ENCODE measurements around the gene SLC35F6.
A peak's percentile ranks its signal among the peaks of the same experiment; 100 is the strongest.
"Not testable (repeated sequence)": the region's sequence is repeated elsewhere in the genome, so short reads cannot be mapped to it uniquely, and the experiment has no call there.

The SLC35F6 gene

DNA sequence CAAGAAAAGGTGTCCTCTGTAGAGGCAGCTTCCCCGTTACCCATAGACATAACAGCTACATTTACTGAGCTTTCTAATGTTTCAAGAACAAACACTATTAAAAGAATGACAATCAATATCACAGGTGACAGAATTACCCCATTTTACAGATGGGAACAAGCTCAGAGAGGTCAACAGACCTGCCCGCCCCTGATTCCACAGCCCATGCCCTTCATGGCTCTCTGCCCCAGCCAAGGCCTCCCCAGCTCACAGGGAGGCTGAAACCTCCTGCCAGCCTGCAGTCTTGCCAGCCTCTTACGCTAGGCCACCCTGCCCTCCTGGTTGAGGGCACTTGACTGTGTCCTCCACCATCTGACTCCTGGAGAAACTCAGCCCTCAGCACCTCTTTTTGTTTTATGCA lies 19.1 kb upstream of the SLC35F6 start:
- Histone ChIP-seq H3K27me3 (replicated peaks; ENCODE audit: control insufficient read depth, insufficient read depth, low read length) (no peaks in the 10 kb centered on the region), H3K36me3 (ENCODE audit: control insufficient read depth, insufficient read depth, low read length, severe bottlenecking) (no peaks in the 10 kb centered on the region), H3K9me3 (ENCODE audit: control insufficient read depth, low read length) (no peaks in the 10 kb centered on the region), H3K4me1 (ENCODE audit: control insufficient read depth, insufficient read depth, low read length) (peaks cover 5% of the 10 kb centered on the region), H3K4me3 (ENCODE audit: low read length) (no peak overlapping the region), H3K9ac (ENCODE audit: low read length) (no peak overlapping the region)
- no peak for DNase-seq (ENCODE audit: low read depth)

GRCh38 chr2:26745609-26746327 lies 18.3 kb upstream of the SLC35F6 start:
- no peaks in the 10 kb centered on the region for H3K27me3 ChIP-seq (replicated peaks; ENCODE audit: control insufficient read depth, insufficient read depth, low read length)
- peak; percentile 94 for DNase-seq (ENCODE audit: low read depth)
- no peaks in the 10 kb centered on the region for H3K9me3 ChIP-seq (ENCODE audit: control insufficient read depth, low read length)
- H3K4me3 ChIP-seq (ENCODE audit: low read length): no peak overlapping the region
- H3K36me3 ChIP-seq (ENCODE audit: control insufficient read depth, insufficient read depth, low read length, severe bottlenecking): no peaks in the 10 kb centered on the region
- no peak overlapping the region for H3K9ac ChIP-seq (ENCODE audit: low read length)
- peaks cover under 1% of the 10 kb centered on the region for H3K4me1 ChIP-seq (ENCODE audit: control insufficient read depth, insufficient read depth, low read length)

DNA sequence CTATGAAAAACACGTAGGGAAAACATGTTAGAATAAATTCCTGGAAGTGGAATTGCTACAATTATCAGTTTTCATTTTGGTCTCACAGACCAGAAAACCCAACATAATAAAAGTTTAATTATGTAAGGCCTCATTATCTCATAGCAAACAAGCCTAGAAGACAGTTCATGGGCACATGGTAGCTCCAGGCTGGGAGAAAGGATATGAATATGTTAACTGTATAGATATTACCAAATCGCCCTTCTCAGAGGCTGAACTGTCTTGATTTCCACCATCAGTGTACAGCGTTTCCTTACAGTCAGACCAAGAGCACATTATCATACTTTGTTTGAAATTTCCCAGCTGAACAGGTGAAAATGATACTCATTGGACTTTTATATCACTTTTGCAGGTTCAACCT lies 17.1 kb upstream of the SLC35F6 start:
- no peaks in the 10 kb centered on the region for H3K9me3 ChIP-seq (ENCODE audit: control insufficient read depth, low read length)
- no peaks in the 10 kb centered on the region for H3K4me1 ChIP-seq (ENCODE audit: control insufficient read depth, insufficient read depth, low read length)
- H3K36me3 ChIP-seq (ENCODE audit: control insufficient read depth, insufficient read depth, low read length, severe bottlenecking): no peaks in the 10 kb centered on the region
- H3K4me3 ChIP-seq (ENCODE audit: low read length): no peak overlapping the region
- no peak for DNase-seq (ENCODE audit: low read depth)
- no peaks in the 10 kb centered on the region for H3K27me3 ChIP-seq (replicated peaks; ENCODE audit: control insufficient read depth, insufficient read depth, low read length)
- H3K9ac ChIP-seq (ENCODE audit: low read length): no peak overlapping the region

- H3K36me3 ChIP-seq (ENCODE audit: control insufficient read depth, insufficient read depth, low read length, severe bottlenecking); H3K9ac ChIP-seq (ENCODE audit: low read length); H3K9me3 ChIP-seq (ENCODE audit: control insufficient read depth, low read length); H3K4me3 ChIP-seq (ENCODE audit: low read length); H3K27me3 ChIP-seq (replicated peaks; ENCODE audit: control insufficient read depth, insufficient read depth, low read length); DNase-seq (ENCODE audit: low read depth): not testable (repeated sequence)
- peaks cover 11% of the 10 kb centered on the region for H3K4me1 ChIP-seq (ENCODE audit: control insufficient read depth, insufficient read depth, low read length)
Observed at GRCh38 chr2:26749787-26750420, 14.2 kb upstream of the SLC35F6 start.

- peaks cover 11% of the 10 kb centered on the region for H3K4me1 ChIP-seq (ENCODE audit: control insufficient read depth, insufficient read depth, low read length)
- not testable (repeated sequence) for H3K27me3 ChIP-seq (replicated peaks; ENCODE audit: control insufficient read depth, insufficient read depth, low read length); H3K36me3 ChIP-seq (ENCODE audit: control insufficient read depth, insufficient read depth, low read length, severe bottlenecking); DNase-seq (ENCODE audit: low read depth); H3K4me3 ChIP-seq (ENCODE audit: low read length); H3K9ac ChIP-seq (ENCODE audit: low read length); H3K9me3 ChIP-seq (ENCODE audit: control insufficient read depth, low read length)
Observed at GRCh38 chr2:26750467-26750866, 13.6 kb upstream of the SLC35F6 start.

DNA sequence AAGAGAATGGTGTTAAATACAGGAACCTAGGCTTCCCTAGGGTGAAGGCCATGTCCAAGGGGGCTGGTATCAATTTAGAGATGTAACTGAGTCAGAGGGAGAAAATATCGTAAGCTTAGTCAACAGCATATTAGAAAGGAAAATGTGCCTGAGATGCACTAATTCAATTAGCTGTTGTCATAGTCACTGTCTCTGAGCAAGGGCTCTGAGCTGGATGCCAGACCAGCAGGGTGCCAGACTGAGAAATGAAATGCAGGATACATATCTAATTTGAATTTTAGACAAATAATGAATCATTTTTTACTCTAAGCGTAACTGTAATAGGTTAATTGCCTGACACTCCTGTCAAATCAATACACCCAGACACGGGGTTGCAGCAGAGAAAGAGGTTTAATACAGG lies 11.4 kb upstream of the SLC35F6 start:
- no peaks in the 10 kb centered on the region for H3K9me3 ChIP-seq (ENCODE audit: control insufficient read depth, low read length)
- H3K27me3 ChIP-seq (replicated peaks; ENCODE audit: control insufficient read depth, insufficient read depth, low read length): no peaks in the 10 kb centered on the region
- no peaks in the 10 kb centered on the region for H3K36me3 ChIP-seq (ENCODE audit: control insufficient read depth, insufficient read depth, low read length, severe bottlenecking)
- no peak overlapping the region for H3K9ac ChIP-seq (ENCODE audit: low read length)
- H3K4me1 ChIP-seq (ENCODE audit: control insufficient read depth, insufficient read depth, low read length): peaks cover 16% of the 10 kb centered on the region
- no peak for DNase-seq (ENCODE audit: low read depth)
- no peak overlapping the region for H3K4me3 ChIP-seq (ENCODE audit: low read length)

DNA sequence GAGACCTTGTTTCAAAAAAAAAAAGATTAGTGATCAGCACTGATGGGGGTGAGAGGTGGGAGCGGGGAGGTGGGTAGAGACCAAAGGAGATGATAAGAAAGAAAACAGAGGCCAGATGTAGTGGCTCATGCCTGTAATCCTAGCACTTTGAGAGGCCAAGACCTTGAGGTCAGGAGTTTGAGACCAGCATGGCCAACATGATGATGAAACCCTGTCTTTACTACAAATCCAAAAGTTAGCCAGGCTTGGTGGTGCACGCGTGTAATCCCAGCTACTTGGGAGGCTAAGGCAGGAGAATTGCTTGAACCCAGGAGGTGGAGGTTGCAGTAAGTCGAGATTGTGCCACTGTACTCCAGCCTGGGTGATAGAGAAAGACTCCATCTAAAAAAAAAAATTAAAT lies 9.5 kb upstream of the SLC35F6 start:
- H3K4me1 ChIP-seq (ENCODE audit: control insufficient read depth, insufficient read depth, low read length): peaks cover 30% of the 10 kb centered on the region
- H3K9ac ChIP-seq (ENCODE audit: low read length): no peak overlapping the region
- H3K27me3 ChIP-seq (replicated peaks; ENCODE audit: control insufficient read depth, insufficient read depth, low read length): no peaks in the 10 kb centered on the region
- DNase-seq (ENCODE audit: low read depth): no peak
- no peaks in the 10 kb centered on the region for H3K36me3 ChIP-seq (ENCODE audit: control insufficient read depth, insufficient read depth, low read length, severe bottlenecking)
- H3K4me3 ChIP-seq (ENCODE audit: low read length): no peak overlapping the region
- H3K9me3 ChIP-seq (ENCODE audit: control insufficient read depth, low read length): no peaks in the 10 kb centered on the region

GRCh38 chr2:26754972-26755670 lies 9.0 kb upstream of the SLC35F6 start:
- Histone ChIP-seq H3K9me3 (ENCODE audit: control insufficient read depth, low read length) (no peaks in the 10 kb centered on the region), H3K9ac (ENCODE audit: low read length) (no peak overlapping the region), H3K4me1 (ENCODE audit: control insufficient read depth, insufficient read depth, low read length) (peaks cover 30% of the 10 kb centered on the region)

DNA sequence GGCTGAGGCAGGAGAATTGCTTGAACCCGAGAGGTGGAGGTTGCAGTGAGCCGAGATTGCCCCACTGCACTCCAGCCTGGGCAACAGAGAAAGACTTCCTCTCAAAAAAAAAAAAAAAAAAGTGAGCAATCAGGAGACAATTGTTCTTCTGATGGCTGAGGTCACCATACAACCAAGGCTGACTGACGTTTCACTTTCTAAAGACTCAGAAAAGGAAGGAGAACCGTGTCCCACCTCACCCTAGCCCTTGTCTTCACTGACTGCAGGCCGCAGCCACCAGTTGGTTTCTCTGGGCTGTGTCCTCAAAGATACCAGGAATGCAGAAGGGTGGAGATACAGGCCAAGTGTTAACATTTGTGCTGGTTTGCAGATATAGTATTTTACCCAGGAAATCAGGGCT lies 7.7 kb upstream of the SLC35F6 start:
- no peak overlapping the region for H3K9ac ChIP-seq (ENCODE audit: low read length)
- H3K9me3 ChIP-seq (ENCODE audit: control insufficient read depth, low read length): no peaks in the 10 kb centered on the region
- no peaks in the 10 kb centered on the region for H3K27me3 ChIP-seq (replicated peaks; ENCODE audit: control insufficient read depth, insufficient read depth, low read length)
- H3K36me3 ChIP-seq (ENCODE audit: control insufficient read depth, insufficient read depth, low read length, severe bottlenecking): no peaks in the 10 kb centered on the region
- no peak for DNase-seq (ENCODE audit: low read depth)
- H3K4me3 ChIP-seq (ENCODE audit: low read length): no peak overlapping the region
- peaks cover 30% of the 10 kb centered on the region for H3K4me1 ChIP-seq (ENCODE audit: control insufficient read depth, insufficient read depth, low read length)

More at GRCh38 chr2:26754972-26755670, 9.0 kb upstream of the SLC35F6 start:
- Histone ChIP-seq H3K36me3 (ENCODE audit: control insufficient read depth, insufficient read depth, low read length, severe bottlenecking) (no peaks in the 10 kb centered on the region), H3K4me3 (ENCODE audit: low read length) (no peak overlapping the region), H3K27me3 (replicated peaks; ENCODE audit: control insufficient read depth, insufficient read depth, low read length) (no peaks in the 10 kb centered on the region)
- no peak for DNase-seq (ENCODE audit: low read depth)

- Histone ChIP-seq H3K9ac (ENCODE audit: low read length) (peak overlapping the region; percentile 60), H3K9me3 (ENCODE audit: control insufficient read depth, low read length) (no peaks in the 10 kb centered on the region), H3K4me1 (ENCODE audit: control insufficient read depth, insufficient read depth, low read length) (peaks cover 23% of the 10 kb centered on the region), H3K36me3 (ENCODE audit: control insufficient read depth, insufficient read depth, low read length, severe bottlenecking) (no peaks in the 10 kb centered on the region), H3K4me3 (ENCODE audit: low read length) (peak overlapping the region; percentile 62), H3K27me3 (replicated peaks; ENCODE audit: control insufficient read depth, insufficient read depth, low read length) (no peaks in the 10 kb centered on the region)
- peak; percentile 87 for DNase-seq (ENCODE audit: low read depth)
Observed at GRCh38 chr2:26757873-26758789, 6.0 kb upstream of the SLC35F6 start.

All from adipocyte (in vitro differentiated cells).